Activated CD4-positive, alpha-beta T cell treated with anti-CD3 and anti-CD28 coated beads, Interleukin-2, Interleukin-4, amounts not matched to agents 100 ng/mL and 50 ng/mL, durations not matched to agents 16 hours and 8 hours (primary cell): ENCODE data around the gene DAB2IP.
"Not testable (repeated sequence)": the region's sequence is repeated elsewhere in the genome, so short reads cannot be mapped to it uniquely, and the experiment has no call there.

Experiments used
- DNase-seq: peaks from one replicate; pipeline ENCODE4 v3.0.0-alpha.2; 2020; ENCODE audit warnings: low spot score

DAB2IP gene

DNA sequence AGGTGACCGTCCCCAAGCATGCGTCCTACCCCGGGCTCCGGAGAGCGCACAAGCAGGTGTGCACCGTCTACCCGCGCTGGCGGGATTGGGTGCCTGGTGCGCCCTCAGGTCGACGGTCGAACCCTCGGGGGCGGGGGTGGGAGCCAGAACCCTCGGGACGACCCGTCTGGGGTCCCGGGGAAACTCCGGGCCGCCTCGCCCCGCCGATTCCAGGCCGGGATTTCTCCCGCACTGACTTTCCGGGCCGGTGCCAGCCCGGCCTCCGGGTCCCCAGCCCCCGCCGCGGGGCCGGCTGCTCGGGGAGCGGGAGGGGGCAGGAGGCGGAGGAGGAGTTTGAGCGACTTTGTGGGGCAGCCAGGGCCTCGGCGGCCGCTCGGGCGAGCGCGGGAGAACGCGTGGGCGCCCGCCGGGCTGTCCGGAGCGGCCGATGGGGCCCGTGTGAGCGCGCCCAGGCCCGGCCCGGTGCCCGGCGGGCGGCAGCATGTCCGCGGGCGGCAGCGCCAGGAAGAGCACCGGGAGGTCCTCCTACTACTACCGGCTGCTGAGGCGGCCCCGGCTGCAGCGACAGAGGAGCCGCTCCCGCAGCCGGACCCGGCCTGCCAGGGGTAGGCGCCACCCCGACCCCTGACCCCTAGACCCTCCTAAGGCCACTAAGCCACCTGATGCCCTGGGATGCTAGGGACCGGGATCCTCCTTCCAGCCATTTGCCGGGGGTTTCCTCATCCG is at the start of gene DAB2IP:
Gene DAB2IP (plus strand): TSS at position 340 of the 726 bp plus-strand sequence. CDS start 142 bp downstream, at position 482.
- no peak for DNase-seq

GRCh38 chr9:121603028-121603427 is 48.4 kb upstream of the DAB2IP start:
- DNase-seq = no peak

DNA sequence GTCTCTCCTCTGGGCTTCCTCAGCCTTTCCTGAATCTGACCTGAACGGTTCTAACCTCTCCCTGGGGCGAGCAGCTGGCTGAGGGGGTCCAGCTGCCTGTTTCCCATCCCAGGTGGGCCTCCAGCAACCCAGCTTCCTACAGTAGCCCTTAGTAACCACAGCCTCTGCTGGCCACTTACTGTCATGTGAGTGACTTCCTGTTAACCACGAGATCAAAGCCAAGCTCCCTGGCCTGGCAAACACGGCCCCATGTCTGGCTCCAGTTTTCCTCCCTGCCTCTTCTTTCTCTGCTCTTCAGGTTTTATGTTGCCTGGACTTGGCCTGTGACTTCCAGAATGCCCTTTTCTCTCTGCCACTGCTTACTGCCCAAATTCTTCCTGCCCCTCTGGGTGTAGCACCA is 47.2 kb upstream of the DAB2IP start:
- DNase-seq = no peak

GRCh38 chr9:121604654-121605053 is 46.8 kb upstream of the DAB2IP start:
- no peak for DNase-seq

GRCh38 chr9:121607434-121608167 is 43.8 kb upstream of the DAB2IP start:
- no peak for DNase-seq

DNA sequence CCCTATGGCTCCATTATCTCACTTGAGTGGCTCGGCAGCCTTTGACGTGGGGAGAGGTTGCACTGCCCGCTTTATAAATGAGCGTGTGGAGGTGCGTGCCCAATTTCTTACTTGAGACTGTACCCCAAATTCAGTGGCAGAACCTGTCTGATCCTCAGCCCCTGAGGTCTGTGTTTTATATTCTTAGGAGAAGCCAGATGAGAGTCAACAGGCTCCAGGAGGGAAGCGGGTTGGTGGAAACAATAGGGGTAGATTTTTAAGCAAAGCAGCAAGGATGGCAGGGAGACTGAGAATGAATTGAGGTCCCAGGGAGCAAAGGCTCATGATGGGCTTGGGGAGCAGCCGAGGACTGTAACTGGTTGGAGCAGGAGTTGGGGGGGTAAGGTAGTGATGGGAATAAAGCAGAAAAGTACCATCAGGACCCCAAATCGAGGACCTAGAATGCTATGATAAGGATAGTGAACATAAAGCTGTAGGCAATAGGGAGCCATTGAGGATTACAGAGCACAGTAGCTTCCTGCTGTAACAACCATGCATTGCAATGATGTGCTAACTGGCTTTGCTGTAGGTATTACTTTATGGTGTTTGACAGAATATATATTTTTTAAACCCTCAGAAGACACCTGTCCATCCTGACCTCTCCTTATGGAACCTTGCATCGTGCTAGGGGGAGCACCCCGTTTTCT is 43.1 kb upstream of the DAB2IP start:
- DNase-seq = no peak

GRCh38 chr9:121609822-121610637 is 41.4 kb upstream of the DAB2IP start:
- DNase-seq = no peak

GRCh38 chr9:121610638-121610953 is 40.8 kb upstream of the DAB2IP start:
- DNase-seq = no peak

DNA sequence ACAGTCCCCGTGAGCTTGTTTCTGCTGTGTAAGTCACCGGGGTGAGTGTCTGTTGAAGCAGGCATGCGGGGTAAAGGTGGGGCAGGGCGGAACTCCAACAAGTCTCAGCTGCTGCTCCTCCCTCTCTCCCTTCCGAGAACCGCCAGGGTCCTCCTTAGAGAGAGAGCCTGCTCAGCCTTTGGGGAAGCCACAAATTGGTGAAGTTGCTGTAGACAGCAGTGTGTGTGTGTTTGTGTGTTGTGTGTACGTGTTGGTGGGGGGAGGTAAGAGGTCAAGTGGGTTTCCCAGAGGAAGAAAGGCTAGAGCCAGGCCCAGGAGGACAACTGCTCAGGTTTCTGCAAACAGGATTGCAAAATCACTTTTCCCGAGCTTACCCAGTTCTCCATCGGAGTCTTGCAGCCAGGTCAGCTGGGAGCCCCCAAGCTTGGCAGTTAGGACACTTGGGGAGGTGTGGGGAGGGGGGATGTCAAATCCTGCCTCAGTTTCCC is 38.9 kb upstream of the DAB2IP start:
- DNase-seq = no peak

GRCh38 chr9:121613009-121613752 is 38.3 kb upstream of the DAB2IP start:
- DNase-seq = no peak

- no peak for DNase-seq
Observed at GRCh38 chr9:121616123-121616755, 35.2 kb upstream of the DAB2IP start.

DNA sequence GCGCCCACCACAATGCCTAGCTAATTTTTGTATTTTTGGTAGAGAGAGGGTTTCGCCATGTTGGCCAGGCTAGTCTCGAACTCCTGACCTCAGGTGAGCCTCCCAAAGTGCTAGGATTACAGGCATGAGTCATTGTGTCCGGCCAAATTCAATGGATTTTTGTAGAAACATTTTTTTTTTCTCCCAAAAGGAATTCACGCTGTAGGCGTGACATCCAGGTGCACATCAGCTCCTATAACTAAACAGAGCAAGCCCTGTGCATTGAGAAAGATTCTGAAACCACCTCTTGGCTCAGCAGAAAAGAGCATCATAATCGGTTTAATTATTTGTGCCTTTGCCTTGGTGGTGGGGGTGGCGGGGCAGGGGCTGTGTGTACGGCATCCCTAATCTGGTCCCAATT is 32.9 kb upstream of the DAB2IP start:
- no peak for DNase-seq

GRCh38 chr9:121618910-121619309 is 32.5 kb upstream of the DAB2IP start:
- DNase-seq = not testable (repeated sequence)

GRCh38 chr9:121619545-121620324 is 31.7 kb upstream of the DAB2IP start:
- DNase-seq = no peak

- no peak for DNase-seq
Observed at GRCh38 chr9:121620325-121620673, 31.1 kb upstream of the DAB2IP start.

DNA sequence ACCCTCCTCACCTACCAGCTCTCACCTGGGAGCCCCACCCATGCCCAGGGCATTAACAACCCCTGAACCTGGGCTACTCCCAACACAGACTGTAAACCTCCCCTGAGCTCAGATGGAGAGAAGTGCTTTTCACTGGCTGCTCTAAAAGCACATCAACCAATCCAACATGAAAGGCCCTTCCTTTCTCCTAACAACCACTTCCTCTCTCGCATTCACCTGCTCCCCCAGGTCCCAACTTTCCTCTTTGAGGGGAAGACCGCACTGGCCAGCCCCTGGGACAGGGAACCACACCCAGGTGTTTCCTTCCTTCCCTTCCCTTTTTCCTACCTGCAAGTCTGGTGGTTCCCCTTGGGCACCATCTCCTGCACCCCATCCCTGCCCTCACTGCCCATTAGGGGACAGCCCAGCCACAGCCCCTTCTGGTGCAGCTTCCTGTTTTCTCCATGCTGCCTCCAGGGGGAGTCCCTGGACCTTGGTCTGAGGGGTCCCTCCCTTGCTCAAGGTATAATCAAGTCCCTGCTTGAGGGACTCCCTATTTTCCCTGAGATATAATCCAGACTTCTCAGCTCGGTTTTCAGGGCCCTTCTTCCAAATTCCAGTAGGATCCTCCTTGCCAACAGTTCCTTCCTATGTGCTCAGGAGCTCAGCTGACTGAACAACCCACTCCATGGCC is 30.5 kb upstream of the DAB2IP start:
- peak; percentile 4 for DNase-seq

- DNase-seq = no peak
Observed at GRCh38 chr9:121622387-121623203, 28.8 kb upstream of the DAB2IP start.

DNA sequence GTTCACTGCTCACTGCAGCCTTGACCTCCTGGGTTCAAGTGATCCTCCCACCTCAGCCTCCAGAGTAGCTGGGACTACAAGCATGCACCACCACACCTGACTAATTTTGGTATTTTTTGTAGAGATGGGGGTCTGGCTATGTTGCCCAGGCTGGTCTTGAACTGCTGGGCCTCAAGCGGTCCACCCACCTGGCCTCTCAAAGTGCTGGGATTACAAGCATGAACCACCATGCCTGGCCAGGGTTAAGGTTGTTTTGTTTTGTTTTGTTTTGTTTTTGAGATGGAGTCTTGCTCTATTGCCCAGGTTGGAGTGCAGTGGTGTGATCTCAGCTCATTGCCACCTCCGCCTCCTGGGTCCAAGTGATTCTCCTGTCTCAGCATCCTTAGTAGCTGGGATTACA is 28.0 kb upstream of the DAB2IP start:
- DNase-seq = not testable (repeated sequence)

DNA sequence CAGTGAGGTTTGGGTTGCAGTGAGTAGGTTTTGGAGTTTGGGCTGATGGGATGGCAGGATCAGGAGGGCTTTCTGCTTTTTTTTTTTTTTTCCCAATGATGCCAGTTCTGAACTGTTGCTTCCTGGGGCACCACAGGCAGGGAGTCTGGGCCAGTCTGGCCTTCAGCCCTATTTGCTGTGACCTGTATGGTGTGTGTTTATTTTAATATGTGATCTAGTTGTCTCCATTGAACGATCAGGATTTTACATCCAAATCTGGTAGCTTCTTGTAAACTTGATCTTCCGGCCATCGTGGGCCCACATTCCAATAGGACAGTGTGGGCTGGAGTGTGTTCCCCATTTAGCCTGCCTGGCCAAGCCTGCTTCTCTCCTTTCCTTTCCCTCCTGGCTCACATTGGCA is 25.8 kb upstream of the DAB2IP start:
- DNase-seq = no peak
